ENCODE results near the gene HTRA3.
"Not testable (repeated sequence)": the region's sequence is repeated elsewhere in the genome, so short reads cannot be mapped to it uniquely, and the experiment has no call there.

Gene HTRA3

GRCh38 chr4:8328456-8328855 is 58.9 kb downstream of the HTRA3 start:
- no peak for DNase-seq (ENCODE audit: low read depth)

- DNase-seq (ENCODE audit: low read depth) = no peak
Measured at GRCh38 chr4:8328866-8329559, 59.5 kb downstream of the HTRA3 start.

GRCh38 chr4:8329560-8329858 is 60.0 kb downstream of the HTRA3 start:
- DNase-seq (ENCODE audit: low read depth) = no peak

GRCh38 chr4:8329859-8330761 is 60.6 kb downstream of the HTRA3 start:
- no peak for DNase-seq (ENCODE audit: low read depth)

GRCh38 chr4:8330821-8331574 is 61.4 kb downstream of the HTRA3 start:
- no peak for DNase-seq (ENCODE audit: low read depth)

- DNase-seq (ENCODE audit: low read depth) = no peak
Measured at GRCh38 chr4:8331575-8331955, 62.0 kb downstream of the HTRA3 start.

- no peak for DNase-seq (ENCODE audit: low read depth)
Measured at GRCh38 chr4:8332038-8332857, 62.7 kb downstream of the HTRA3 start.

- DNase-seq (ENCODE audit: low read depth) = no peak
Measured at GRCh38 chr4:8332891-8333331, 63.4 kb downstream of the HTRA3 start.

- DNase-seq (ENCODE audit: low read depth) = no peak
Measured at GRCh38 chr4:8333726-8334460, 64.3 kb downstream of the HTRA3 start.

- no peak for DNase-seq (ENCODE audit: low read depth)
Measured at GRCh38 chr4:8334786-8335460, 65.4 kb downstream of the HTRA3 start.

GRCh38 chr4:8335848-8336247 is 66.3 kb downstream of the HTRA3 start:
- no peak for DNase-seq (ENCODE audit: low read depth)

GRCh38 chr4:8336412-8337075 is 67.0 kb downstream of the HTRA3 start:
- DNase-seq (ENCODE audit: low read depth) = no peak

GRCh38 chr4:8338351-8338961 is 68.9 kb downstream of the HTRA3 start:
- DNase-seq (ENCODE audit: low read depth) = no peak

- no peak for DNase-seq (ENCODE audit: low read depth)
Measured at GRCh38 chr4:8340781-8341241, 71.3 kb downstream of the HTRA3 start.

- DNase-seq (ENCODE audit: low read depth) = not testable (repeated sequence)
Measured at GRCh38 chr4:8341281-8341680, 71.7 kb downstream of the HTRA3 start.

GRCh38 chr4:8341691-8342090 is 72.1 kb downstream of the HTRA3 start:
- DNase-seq (ENCODE audit: low read depth) = no peak

GRCh38 chr4:8342651-8343261 is 73.2 kb downstream of the HTRA3 start:
- DNase-seq (ENCODE audit: low read depth) = no peak

GRCh38 chr4:8343262-8343966 is 73.9 kb downstream of the HTRA3 start:
- no peak for DNase-seq (ENCODE audit: low read depth)
